Neural progenitor cell (in vitro differentiated cells): ENCODE measurements around the gene NAT9.
A peak's percentile ranks its signal among the peaks of the same experiment; 100 is the strongest.

Experiments used
- EZH2 ChIP-seq: fragments of 200-600 bp; sonication (generic); IDR thresholded peaks from 2 replicates; pipeline ENCODE4 v1.6.1; 2017; ENCODE audit warnings: antibody characterized with exemption, mild to moderate bottlenecking, moderate library complexity
- EZH2phosphoT487 ChIP-seq: fragments of 200-600 bp; sonication (generic); IDR thresholded peaks from 2 replicates; pipeline ENCODE4 v1.6.1; 2017; ENCODE audit warnings: antibody characterized with exemption
- TF ChIP-seq, protein P1 (sequence below): fragments of 200-600 bp; sonication (generic); IDR thresholded peaks from 2 replicates; pipeline ENCODE4 v1.5.1; 2017; ENCODE audit warnings: antibody characterized with exemption, mild to moderate bottlenecking

DNA sequence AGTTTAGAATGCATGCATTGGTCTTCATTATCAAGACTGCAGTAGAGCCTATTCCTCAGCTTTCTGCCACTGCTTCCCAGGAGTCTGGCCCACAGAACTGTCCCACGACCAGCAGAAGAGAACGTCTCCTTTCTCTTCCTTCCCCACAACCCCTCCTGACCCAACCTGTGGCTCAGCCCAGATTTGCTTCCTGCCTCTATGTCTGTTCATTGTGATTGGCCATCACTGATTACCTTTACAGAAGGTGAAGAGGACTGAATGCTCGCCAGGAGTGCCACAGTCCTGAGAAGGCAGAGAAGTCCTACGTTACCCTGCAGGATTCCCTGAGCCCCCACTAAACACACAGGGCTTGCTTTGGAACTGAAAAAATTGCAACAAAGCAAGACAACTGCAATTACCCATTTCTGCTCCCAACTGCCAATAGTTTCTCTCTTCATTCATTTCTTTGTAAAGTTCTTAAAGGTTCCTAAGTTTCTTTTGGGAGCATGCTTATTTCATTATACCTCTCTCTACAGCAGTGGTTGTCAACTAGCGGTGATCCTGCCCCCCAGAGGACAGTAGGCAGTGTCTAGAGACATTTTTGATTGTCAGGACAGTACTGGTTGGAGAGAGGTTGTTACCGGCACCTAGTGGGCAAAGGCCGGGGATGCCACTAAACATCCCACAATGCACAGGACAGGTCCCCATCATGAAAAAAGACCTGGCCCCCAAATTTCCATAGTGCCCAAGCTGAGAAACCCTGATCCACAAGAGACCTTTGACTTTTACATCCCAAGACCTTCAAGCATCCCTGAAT is 4.5 kb upstream of the NAT9 start:
- TF ChIP-seq, protein P1, sequence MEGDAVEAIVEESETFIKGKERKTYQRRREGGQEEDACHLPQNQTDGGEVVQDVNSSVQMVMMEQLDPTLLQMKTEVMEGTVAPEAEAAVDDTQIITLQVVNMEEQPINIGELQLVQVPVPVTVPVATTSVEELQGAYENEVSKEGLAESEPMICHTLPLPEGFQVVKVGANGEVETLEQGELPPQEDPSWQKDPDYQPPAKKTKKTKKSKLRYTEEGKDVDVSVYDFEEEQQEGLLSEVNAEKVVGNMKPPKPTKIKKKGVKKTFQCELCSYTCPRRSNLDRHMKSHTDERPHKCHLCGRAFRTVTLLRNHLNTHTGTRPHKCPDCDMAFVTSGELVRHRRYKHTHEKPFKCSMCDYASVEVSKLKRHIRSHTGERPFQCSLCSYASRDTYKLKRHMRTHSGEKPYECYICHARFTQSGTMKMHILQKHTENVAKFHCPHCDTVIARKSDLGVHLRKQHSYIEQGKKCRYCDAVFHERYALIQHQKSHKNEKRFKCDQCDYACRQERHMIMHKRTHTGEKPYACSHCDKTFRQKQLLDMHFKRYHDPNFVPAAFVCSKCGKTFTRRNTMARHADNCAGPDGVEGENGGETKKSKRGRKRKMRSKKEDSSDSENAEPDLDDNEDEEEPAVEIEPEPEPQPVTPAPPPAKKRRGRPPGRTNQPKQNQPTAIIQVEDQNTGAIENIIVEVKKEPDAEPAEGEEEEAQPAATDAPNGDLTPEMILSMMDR: peak; percentile 70
- no peak for TF ChIP-seq EZH2
- no peak for TF ChIP-seq EZH2phosphoT487
